Peyer's patch (tissue), 4 donors: Measurements from ENCODE around the gene GALNT9.
"Not testable (repeated sequence)": the region's sequence is repeated elsewhere in the genome, so short reads cannot be mapped to it uniquely, and the experiment has no call there.

Source experiments
- POLR2A ChIP-seq, 2 donors: fragments of 450-650 bp; IDR thresholded peaks; one replicate each; pipeline ENCODE4 v1.5.1; 2017; ENCODE audit warnings: antibody characterized with exemption in 2 of 2, mild to moderate bottlenecking in 2 of 2, moderate library complexity in 2 of 2
- TF ChIP-seq, protein P1 (sequence below), 6 experiments: fragments of 450-650 bp in 4 of 6; fragments of 200-600 bp in 2 of 6; sonication (generic) in 1 of 6; IDR thresholded peaks; one replicate each; pipeline ENCODE4 v1.5.1; 2017 to 2019; ENCODE audit warnings: antibody characterized with exemption in 6 of 6, mild to moderate bottlenecking in 3 of 6, moderate library complexity in 1 of 6

DNA sequence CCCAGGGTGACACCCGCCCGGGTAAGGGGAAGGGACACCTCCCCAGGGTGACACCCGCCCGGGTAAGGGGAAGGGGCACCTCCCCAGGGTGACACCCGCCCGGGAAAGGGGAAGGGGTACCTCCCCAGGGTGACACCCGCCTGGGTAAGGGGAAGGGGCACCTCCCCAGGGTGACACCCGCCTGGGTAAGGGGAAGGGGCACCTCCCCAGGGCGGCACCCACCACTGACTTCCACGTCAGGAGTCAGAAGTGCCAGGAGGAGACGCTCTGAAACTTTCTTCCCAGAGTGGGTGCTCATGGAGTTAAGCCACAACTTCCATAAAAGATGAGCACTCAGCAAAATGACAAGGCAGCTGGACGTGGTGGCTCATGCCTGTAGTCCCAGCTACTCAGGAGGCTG lies 109.6 kb downstream of the GALNT9 start:
- TF ChIP-seq, protein P1, sequence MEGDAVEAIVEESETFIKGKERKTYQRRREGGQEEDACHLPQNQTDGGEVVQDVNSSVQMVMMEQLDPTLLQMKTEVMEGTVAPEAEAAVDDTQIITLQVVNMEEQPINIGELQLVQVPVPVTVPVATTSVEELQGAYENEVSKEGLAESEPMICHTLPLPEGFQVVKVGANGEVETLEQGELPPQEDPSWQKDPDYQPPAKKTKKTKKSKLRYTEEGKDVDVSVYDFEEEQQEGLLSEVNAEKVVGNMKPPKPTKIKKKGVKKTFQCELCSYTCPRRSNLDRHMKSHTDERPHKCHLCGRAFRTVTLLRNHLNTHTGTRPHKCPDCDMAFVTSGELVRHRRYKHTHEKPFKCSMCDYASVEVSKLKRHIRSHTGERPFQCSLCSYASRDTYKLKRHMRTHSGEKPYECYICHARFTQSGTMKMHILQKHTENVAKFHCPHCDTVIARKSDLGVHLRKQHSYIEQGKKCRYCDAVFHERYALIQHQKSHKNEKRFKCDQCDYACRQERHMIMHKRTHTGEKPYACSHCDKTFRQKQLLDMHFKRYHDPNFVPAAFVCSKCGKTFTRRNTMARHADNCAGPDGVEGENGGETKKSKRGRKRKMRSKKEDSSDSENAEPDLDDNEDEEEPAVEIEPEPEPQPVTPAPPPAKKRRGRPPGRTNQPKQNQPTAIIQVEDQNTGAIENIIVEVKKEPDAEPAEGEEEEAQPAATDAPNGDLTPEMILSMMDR (IDR thresholded peaks at IDR 0.05), result not testable (repeated sequence)
- not testable (repeated sequence) for TF ChIP-seq POLR2A (IDR thresholded peaks at IDR 0.05)
